Stimulated activated CD4-positive, alpha-beta T cell treated with anti-CD3 and anti-CD28 coated beads, Interleukin-15, amount 100 ng/mL, for 1 hour (primary cell): ENCODE results near the gene GPLD1.
A peak's percentile ranks its signal among the peaks of the same experiment; 100 is the strongest.
"Not testable (repeated sequence)": the region's sequence is repeated elsewhere in the genome, so short reads cannot be mapped to it uniquely, and the experiment has no call there.

Source experiments
- DNase-seq, 2 donors: peaks; one replicate each; pipeline ENCODE4 v3.0.0-alpha.2; 2020; ENCODE audit warnings: low read depth in 1 of 2, low spot score in 1 of 2

GPLD1 gene, protein sequence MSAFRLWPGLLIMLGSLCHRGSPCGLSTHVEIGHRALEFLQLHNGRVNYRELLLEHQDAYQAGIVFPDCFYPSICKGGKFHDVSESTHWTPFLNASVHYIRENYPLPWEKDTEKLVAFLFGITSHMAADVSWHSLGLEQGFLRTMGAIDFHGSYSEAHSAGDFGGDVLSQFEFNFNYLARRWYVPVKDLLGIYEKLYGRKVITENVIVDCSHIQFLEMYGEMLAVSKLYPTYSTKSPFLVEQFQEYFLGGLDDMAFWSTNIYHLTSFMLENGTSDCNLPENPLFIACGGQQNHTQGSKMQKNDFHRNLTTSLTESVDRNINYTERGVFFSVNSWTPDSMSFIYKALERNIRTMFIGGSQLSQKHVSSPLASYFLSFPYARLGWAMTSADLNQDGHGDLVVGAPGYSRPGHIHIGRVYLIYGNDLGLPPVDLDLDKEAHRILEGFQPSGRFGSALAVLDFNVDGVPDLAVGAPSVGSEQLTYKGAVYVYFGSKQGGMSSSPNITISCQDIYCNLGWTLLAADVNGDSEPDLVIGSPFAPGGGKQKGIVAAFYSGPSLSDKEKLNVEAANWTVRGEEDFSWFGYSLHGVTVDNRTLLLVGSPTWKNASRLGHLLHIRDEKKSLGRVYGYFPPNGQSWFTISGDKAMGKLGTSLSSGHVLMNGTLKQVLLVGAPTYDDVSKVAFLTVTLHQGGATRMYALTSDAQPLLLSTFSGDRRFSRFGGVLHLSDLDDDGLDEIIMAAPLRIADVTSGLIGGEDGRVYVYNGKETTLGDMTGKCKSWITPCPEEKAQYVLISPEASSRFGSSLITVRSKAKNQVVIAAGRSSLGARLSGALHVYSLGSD

GRCh38 chr6:24489470-24489869 lies at the start of gene GPLD1:
TSS of gene GPLD1 (minus strand) at chr6:24489578. CDS start at chr6:24489511, 67 bp downstream.
- DNase-seq = no peak

DNA sequence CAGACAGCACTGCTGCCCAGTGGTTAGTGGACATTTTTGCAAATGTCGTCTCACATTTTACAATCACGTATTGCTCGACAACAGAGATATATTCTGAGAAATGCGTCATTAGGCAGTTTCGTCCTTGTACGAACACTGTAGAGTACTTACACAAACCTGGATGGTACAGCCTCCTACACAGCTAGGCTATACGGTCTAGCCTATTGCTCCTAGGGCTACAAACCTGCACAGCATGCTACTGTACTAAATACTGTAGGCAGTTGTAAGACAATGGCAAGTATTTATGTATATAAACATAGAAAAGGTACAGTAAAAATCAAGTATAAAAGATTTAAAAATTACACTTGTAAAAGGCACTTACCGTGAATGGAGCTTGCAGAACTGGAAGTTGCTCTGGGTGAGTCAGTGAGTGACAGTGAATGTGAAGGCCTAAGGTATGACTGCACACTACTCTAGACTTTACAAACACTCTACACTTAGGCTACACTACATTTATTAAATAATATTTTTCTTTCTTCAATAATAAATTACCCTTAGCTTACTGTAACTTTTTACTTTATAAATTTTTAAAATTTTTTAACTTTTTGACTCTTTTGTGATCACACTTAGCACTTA lies 48.5 kb upstream of the GPLD1 start:
- DNase-seq = no peak

GRCh38 chr6:24537082-24537699 lies 47.8 kb upstream of the GPLD1 start:
- no peak for DNase-seq

DNA sequence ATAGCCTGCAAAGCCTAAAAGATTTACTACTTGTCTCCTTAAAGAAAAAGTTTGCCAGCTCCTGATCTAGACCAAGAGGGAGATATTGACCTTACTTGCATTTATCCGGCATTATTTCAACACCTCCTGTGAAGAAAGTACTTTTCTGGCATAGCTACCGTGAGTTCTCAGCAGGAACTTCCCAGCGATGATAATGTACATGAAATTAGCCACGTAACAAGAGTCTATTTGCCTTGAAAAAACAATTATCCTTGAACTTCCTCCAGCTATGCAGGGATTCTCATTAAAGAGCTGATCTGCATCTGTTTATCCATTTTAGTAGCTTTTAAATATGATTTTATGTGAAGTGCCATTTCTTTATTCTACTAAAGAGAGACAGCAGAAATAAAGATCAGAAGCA lies 47.1 kb upstream of the GPLD1 start:
- no peak for DNase-seq

GRCh38 chr6:24535210-24535609 lies 45.8 kb upstream of the GPLD1 start:
- DNase-seq = no peak

DNA sequence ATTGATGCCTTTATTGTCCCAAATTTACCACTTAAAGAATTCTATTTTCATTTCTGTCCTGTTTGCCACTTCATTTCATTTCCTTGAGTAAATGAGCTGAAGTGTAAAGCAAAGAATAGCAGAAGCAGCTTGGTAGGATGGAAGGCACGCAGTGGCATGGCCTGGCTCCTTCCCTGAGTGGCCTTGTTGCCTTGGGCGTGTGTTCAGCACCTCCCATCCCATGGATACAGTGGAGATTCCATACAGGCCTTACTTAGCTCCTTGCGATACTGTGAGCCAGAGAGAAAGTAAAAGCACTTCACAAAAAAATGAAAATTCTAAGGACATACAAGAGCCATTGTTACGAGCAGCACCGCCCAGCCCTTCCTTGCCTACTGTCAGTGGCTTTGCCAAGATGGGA lies 45.0 kb upstream of the GPLD1 start:
- no peak for DNase-seq

DNA sequence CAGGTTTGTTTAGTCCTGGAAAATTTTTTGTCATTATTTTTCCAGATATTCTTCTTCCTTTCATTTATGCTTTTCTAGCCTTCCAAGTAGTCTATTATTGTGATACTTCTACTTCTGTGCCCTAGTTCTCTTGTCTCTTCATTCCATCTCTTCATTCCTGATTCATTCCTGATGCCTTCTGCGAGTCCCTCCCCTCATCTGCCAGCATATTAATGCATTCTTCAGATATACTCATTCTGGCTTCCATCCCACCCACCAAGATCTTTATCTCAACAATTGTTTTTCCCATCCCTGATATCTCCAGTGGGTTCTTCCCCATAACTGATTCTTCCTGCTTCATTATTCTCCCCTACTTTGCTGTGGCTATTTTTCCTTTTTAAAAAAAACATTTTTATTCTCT lies 40.6 kb upstream of the GPLD1 start:
- no peak for DNase-seq

GRCh38 chr6:24524805-24525204 lies 35.4 kb upstream of the GPLD1 start:
- no peak for DNase-seq

GRCh38 chr6:24524329-24524728 lies 35.0 kb upstream of the GPLD1 start:
- no peak for DNase-seq

GRCh38 chr6:24522228-24523176 lies 33.1 kb upstream of the GPLD1 start:
- DNase-seq = no peak

DNA sequence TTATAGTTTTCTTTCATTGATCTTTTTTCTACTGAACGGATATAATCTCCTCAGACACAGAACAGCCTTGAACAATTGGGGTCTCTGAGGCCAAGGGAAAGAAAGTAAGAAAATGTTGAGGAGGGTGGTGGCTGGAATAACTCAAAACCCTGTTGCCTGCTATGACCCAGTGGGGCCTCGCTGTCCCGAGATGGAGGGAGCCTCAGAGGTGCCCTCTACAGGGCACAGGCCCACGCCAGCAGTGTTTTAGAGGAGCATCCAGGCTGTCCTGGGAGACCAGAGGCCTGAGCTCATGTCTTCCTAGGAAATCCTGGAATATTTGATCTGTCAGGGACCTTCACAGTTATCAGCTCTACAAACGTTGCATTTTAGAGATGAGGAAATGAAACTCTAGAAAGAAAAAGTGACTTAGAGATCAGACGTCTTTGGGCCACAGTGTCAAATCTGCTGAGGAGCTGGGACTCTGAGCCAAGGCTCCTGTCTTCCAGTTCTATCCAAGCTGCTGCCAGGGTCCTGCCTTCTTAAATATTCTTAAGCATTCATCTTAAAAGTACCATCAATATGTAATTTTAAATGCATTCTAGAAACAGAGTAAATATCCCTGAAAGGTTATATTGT lies 31.7 kb upstream of the GPLD1 start:
- DNase-seq = peak; percentile 9 to 13

DNA sequence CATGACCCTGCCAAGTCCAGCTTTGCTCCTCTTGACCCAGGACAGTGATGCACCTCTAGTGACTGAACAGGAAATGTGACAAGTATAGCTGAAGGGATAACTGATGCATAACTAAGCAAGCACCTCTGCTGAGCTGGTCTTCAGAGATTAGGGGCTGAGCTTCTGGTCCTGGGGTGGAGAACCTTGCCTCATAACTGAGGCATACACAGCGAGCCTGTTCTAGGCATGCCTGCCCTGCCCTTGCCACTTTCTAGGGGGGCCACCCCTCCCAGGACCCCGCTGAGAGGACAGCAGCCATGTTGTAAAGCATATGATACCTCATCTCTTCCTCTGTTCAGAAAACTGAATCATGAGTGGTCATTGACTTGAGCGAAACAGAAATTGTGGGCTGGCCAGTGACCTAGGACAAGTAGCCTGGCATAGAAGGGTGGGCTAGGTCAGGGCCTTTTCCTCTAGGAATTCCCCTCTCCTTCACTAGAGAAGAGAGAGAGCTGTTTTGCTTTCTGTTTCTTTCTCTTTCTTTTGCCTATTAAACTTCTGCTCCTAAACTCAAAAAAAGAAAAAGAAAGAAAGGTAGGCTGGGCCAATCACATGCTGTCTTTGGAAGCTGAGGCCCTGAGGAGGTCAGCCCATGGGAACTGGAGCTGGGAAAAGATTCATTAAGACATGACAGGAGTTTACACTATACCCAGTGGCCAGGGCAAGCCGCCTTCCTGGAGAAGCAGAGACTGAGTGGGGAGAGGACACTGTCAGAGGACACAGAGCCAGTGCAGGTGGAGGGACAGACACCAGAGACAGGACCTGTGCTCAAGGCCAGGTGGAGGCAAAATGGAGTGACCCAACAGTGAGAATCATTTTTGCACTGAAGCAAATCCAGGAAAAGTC lies 28.5 kb upstream of the GPLD1 start:
- DNase-seq = no peak

- no peak for DNase-seq
Observed at GRCh38 chr6:24513602-24514001, 24.2 kb upstream of the GPLD1 start.

GRCh38 chr6:24511976-24512375 lies 22.6 kb upstream of the GPLD1 start:
- not testable (repeated sequence) for DNase-seq

- DNase-seq = no peak
Observed at GRCh38 chr6:24506814-24507520, 17.6 kb upstream of the GPLD1 start.

DNA sequence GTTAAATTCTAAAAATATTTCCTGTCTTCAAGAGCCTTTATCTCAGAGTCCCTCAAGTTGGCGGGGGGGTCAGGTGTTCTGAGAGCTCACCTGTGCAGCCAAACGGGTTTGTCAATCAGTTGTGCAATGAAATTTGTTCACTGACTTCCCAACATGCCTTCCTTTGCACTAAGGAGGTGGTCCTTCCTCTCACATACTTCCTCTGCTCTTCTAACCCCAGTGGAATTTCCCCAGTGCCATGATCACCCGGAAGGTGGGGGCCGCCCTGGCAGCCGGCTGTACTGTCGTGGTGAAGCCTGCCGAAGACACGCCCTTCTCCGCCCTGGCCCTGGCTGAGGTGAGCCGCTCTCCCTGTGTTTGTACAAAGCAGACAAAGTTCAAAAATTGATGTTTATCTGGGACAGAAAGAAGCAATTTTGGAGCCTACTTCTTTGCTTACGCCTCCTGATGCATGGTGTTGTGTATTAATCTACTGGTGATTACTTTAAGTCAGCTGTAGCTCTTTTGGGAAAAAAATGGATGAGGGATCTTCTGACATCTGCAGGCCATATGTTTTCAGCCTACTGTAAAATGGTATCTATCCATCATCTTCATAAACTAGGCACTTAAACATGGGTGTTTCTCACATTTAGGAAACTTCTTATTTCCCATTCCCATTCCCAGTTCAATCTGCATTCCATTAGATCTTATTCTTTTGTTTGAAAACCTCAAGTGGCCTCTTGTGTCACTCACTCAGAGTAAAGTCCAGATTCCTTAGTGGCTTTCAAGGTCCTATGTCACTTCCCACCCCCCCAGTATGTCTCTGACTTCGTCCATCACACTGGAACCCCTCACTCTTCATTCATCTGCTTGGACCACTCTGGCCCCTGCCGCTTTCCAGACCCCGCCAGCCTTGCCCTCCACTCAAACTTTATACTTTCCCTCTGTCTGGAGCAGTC lies 15.5 kb upstream of the GPLD1 start:
- DNase-seq = no peak

DNA sequence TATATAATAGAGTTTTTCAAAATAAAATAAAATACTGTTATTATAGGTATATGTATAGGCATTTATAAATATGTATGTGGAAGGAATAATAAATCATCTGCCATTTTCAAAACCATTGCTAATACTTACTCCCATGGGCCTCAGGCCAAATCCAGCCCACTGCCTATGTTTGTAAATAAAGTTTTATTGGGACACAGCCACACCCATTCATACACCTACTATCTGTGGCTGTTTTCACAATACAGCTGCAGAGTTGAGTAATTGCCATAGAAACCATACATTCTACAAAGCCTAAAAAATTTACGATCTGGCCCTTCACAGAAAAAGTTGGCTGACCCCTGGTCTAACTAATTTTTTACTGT lies 14.9 kb upstream of the GPLD1 start:
- DNase-seq = no peak
